GM23248 (cell line): ENCODE measurements around the gene R3HDM2. TPM values are rescaled to one million over a fixed set of nuclear protein-coding genes. Genes with fewer than 3 reads are reported as not detected.

Experiments
- DNase-seq: peaks from one replicate; pipeline ENCODE4 v3.0.0-alpha.2; 2015
- H2AFZ ChIP-seq: fragments of 200-600 bp; sonication (generic); 2 replicates; pipeline ENCODE4 v1.6.1; 2016; ENCODE audit warnings: antibody characterized with exemption
- H3F3A ChIP-seq: fragments of 200-600 bp; sonication (generic); 2 replicates; pipeline ENCODE4 v1.6.1; 2016; ENCODE audit warnings: mild to moderate bottlenecking, antibody characterized with exemption, mixed run types; ENCODE audit not compliant: insufficient read depth
- H3K27ac ChIP-seq: fragments of 200-600 bp; sonication (generic); 2 replicates; pipeline ENCODE4 v1.5.1; 2016; ENCODE audit warnings: mild to moderate bottlenecking
- H3K27me3 ChIP-seq: fragments of 200-600 bp; sonication (generic); replicated peaks from 2 replicates; pipeline ENCODE4 v1.6.1; 2016; ENCODE audit warnings: mild to moderate bottlenecking; ENCODE audit not compliant: insufficient read depth
- H3K36me3 ChIP-seq: fragments of 200-600 bp; sonication (generic); 2 replicates; pipeline ENCODE4 v1.6.1; 2016; ENCODE audit warnings: low read depth, mild to moderate bottlenecking
- H3K4me1 ChIP-seq: fragments of 200-600 bp; sonication (generic); 2 replicates; pipeline ENCODE4 v1.6.1; 2016; ENCODE audit warnings: mild to moderate bottlenecking; ENCODE audit not compliant: insufficient read depth
- H3K4me2 ChIP-seq: fragments of 200-600 bp; sonication (generic); one replicate; pipeline ENCODE4 v1.6.1; 2016; ENCODE audit warnings: mild to moderate bottlenecking; ENCODE audit not compliant: unreplicated experiment
- H3K4me3 ChIP-seq: fragments of 200-600 bp; sonication (generic); 2 replicates; pipeline ENCODE4 v1.5.1; 2016; ENCODE audit warnings: mild to moderate bottlenecking
- H3K79me2 ChIP-seq: fragments of 200-600 bp; sonication (generic); 2 replicates; pipeline ENCODE4 v1.6.1; 2016; ENCODE audit warnings: mild to moderate bottlenecking; ENCODE audit not compliant: insufficient read depth
- H3K9ac ChIP-seq: fragments of 200-600 bp; sonication (generic); 2 replicates; pipeline ENCODE4 v1.6.1; 2016; ENCODE audit warnings: mild to moderate bottlenecking
- H3K9me2 ChIP-seq: fragments of 200-600 bp; sonication (generic); 2 replicates; pipeline ENCODE4 v1.6.1; 2016; ENCODE audit warnings: mixed run types, mild to moderate bottlenecking, moderate library complexity; ENCODE audit not compliant: insufficient read depth
- H3K9me3 ChIP-seq: fragments of 200-600 bp; sonication (generic); one replicate; pipeline ENCODE4 v1.6.1; 2017; ENCODE audit warnings: low read depth
- H4K20me1 ChIP-seq: fragments of 200-600 bp; sonication (generic); 2 replicates; pipeline ENCODE4 v1.6.0; 2016; ENCODE audit not compliant: insufficient read depth
- EZH2 ChIP-seq: fragments of 200-600 bp; sonication (generic); IDR thresholded peaks from 2 replicates; pipeline ENCODE4 v1.6.1; 2018; ENCODE audit warnings: antibody characterized with exemption, mild to moderate bottlenecking; ENCODE audit not compliant: insufficient read depth, poor library complexity, severe bottlenecking
- EZH2phosphoT487 ChIP-seq: fragments of 200-600 bp; sonication (generic); IDR thresholded peaks from 2 replicates; pipeline ENCODE4 v1.6.1; 2018; ENCODE audit warnings: antibody characterized with exemption, moderate library complexity, mild to moderate bottlenecking, low read depth; ENCODE audit not compliant: insufficient read depth
- WGBS, 2 experiments: methylation state at CpG; one replicate each; pipeline ENCODE4 v1.1.6; 2015 to 2017; ENCODE audit warnings: low lambda C conversion rate in 2 of 2, low coverage in 1 of 2; ENCODE audit errors: missing lambda C conversion rate in 2 of 2; 5-methylcytosine and 5-hydroxymethylcytosine counted together
- in situ Hi-C: fragments of 300-500 bp; cut with MboI; formaldehyde crosslinking; loops from 2 replicates; pipeline ENCODE4 v1.15.0; 2020
- polyA plus RNA-seq: library from polyadenylated mRNA; unstranded; fragments of >200 nt; fragmentation: Nextera tagmentation; extraction: Ambion mirVana; gene quantifications from 2 replicates; pipeline ENCODE4 v1.2.1, GENCODE V29; 2016
- total RNA-seq: library from RNA; depleted of rRNA; stranded (reverse); fragments of >200 nt; shearing (Covaris generic); gene quantifications from 2 replicates; pipeline ENCODE4 v1.2.3, GENCODE V29; 2014

R3HDM2 gene
- total and polyA plus RNA-seq, 2 experiments from 2014 or later: 16.9 to 17.0 TPM

DNA sequence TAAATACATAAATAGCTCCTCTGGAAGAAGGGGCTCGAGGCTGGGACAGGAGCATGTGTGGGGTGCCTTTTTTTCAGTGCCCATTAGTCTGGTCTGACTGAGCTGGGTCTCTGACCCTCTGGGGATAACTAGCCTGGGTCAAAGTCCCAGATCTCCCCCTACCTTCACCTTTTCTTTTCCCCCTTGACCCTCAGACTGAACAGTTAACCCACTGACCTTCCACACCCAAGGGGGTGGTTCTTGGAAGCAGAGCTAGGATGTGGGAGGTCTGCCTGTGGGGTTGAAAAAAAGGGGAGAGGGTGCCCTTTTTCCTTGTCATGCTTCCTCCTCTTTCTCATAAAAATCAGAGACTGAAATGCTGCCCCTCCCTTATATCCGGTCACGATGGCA is 27.8 kb upstream of the R3HDM2 start:
- H4K20me1 ChIP-seq: no peaks in the 10 kb centered on the region
- H3K9me3 ChIP-seq: no peaks in the 10 kb centered on the region
- peak overlapping the region; percentile 55 for H3K27ac ChIP-seq
- TF ChIP-seq EZH2 (no peak), EZH2phosphoT487 (no peak)
- H3K27me3 ChIP-seq: no peaks in the 10 kb centered on the region
- no peaks in the 10 kb centered on the region for H3K36me3 ChIP-seq
- H2AFZ ChIP-seq: peak overlapping the region; percentile 96
- peak overlapping the region; percentile 91 for H3K4me2 ChIP-seq
- in situ Hi-C loops: no loop called here
- 33 to 38% methylated on average over 3 of the region's 3 CpGs for WGBS, 2 experiments
- peaks cover 20% of the 10 kb centered on the region for H3K4me1 ChIP-seq
- H3K79me2 ChIP-seq: no peaks in the 10 kb centered on the region
- H3K9me2 ChIP-seq: no peaks in the 10 kb centered on the region
- peak overlapping the region; percentile 74 for H3K9ac ChIP-seq
- peak overlapping the region; percentile 81 for H3K4me3 ChIP-seq
- peaks cover 3% of the 10 kb centered on the region; the same call in 1 of the 2 replicates for H3F3A ChIP-seq
- no peak for DNase-seq

DNA sequence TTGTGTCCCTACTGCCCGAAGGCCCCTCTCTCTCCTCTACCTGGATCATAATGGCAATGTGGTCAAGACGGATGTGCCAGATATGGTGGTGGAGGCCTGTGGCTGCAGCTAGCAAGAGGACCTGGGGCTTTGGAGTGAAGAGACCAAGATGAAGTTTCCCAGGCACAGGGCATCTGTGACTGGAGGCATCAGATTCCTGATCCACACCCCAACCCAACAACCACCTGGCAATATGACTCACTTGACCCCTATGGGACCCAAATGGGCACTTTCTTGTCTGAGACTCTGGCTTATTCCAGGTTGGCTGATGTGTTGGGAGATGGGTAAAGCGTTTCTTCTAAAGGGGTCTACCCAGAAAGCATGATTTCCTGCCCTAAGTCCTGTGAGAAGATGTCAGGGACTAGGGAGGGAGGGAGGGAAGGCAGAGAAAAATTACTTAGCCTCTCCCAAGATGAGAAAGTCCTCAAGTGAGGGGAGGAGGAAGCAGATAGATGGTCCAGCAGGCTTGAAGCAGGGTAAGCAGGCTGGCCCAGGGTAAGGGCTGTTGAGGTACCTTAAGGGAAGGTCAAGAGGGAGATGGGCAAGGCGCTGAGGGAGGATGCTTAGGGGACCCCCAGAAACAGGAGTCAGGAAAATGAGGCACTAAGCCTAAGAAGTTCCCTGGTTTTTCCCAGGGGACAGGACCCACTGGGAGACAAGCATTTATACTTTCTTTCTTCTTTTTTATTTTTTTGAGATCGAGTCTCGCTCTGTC is 26.1 kb upstream of the R3HDM2 start:
- no peaks in the 10 kb centered on the region for H3K9me3 ChIP-seq
- no peak overlapping the region for H3K4me3 ChIP-seq
- no peaks in the 10 kb centered on the region for H3K9me2 ChIP-seq
- TF ChIP-seq EZH2 (no peak), EZH2phosphoT487 (no peak)
- no peaks in the 10 kb centered on the region for H3K27me3 ChIP-seq
- H3F3A ChIP-seq: peaks cover 11% of the 10 kb centered on the region
- no peak overlapping the region for H2AFZ ChIP-seq
- no peak overlapping the region for H3K27ac ChIP-seq
- H3K9ac ChIP-seq: no peak overlapping the region
- no peaks in the 10 kb centered on the region for H4K20me1 ChIP-seq
- H3K36me3 ChIP-seq: no peaks in the 10 kb centered on the region
- peaks cover 29% of the 10 kb centered on the region for H3K4me1 ChIP-seq
- WGBS, 2 experiments: 73 to 77% methylated on average over 6 of the region's 6 CpGs
- in situ Hi-C loops: no loop called here
- DNase-seq: no peak
- no peaks in the 10 kb centered on the region for H3K79me2 ChIP-seq
- H3K4me2 ChIP-seq: no peak overlapping the region

DNA sequence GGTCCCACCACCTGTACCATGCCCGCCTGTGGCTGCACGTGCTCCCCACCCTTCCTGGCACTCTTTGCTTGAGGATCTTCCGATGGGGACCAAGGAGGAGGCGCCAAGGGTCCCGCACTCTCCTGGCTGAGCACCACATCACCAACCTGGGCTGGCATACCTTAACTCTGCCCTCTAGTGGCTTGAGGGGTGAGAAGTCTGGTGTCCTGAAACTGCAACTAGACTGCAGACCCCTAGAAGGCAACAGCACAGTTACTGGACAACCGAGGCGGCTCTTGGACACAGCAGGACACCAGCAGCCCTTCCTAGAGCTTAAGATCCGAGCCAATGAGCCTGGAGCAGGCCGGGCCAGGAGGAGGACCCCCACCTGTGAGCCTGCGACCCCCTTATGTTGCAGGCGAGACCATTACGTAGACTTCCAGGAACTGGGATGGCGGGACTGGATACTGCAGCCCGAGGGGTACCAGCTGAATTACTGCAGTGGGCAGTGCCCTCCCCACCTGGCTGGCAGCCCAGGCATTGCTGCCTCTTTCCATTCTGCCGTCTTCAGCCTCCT is 25.4 kb upstream of the R3HDM2 start:
- Histone ChIP-seq H3K4me2 (no peak overlapping the region), H3F3A (peaks cover 14% of the 10 kb centered on the region), H3K27me3 (no peaks in the 10 kb centered on the region), H3K9ac (no peak overlapping the region), H2AFZ (no peak overlapping the region), H3K27ac (no peak overlapping the region), H3K4me3 (no peak overlapping the region), H3K9me3 (no peaks in the 10 kb centered on the region), H3K79me2 (no peaks in the 10 kb centered on the region), H3K36me3 (no peaks in the 10 kb centered on the region), H3K9me2 (no peaks in the 10 kb centered on the region), H4K20me1 (no peaks in the 10 kb centered on the region), H3K4me1 (peaks cover 36% of the 10 kb centered on the region)
- no peak for TF ChIP-seq EZH2
- no peak for TF ChIP-seq EZH2phosphoT487
- WGBS, 2 experiments: 43 to 46% methylated on average over 15 of the region's 15 CpGs
- peak; percentile 55 for DNase-seq
- in situ Hi-C loops: no loop called here

DNA sequence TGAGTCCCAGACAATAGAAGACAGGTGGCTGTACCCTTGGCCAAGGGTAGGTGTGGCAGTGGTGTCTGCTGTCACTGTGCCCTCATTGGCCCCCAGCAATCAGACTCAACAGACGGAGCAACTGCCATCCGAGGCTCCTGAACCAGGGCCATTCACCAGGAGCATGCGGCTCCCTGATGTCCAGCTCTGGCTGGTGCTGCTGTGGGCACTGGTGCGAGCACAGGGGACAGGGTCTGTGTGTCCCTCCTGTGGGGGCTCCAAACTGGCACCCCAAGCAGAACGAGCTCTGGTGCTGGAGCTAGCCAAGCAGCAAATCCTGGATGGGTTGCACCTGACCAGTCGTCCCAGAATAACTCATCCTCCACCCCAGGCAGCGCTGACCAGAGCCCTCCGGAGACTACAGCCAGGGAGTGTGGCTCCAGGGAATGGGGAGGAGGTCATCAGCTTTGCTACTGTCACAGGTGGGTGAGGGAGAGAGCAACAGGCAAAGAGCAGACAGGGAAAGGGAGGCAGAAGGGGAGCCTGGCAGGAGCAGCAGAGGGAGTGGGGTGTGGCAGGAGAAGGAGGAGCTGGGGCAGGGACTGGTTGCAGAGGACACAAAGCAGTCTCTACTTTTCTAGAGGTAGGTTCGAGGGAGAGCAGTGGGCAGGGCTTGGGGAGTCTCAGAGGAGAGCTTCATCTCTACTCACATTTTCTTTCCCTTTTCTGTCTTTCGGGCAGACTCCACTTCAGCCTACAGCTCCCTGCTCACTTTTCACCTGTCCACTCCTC is 24.7 kb upstream of the R3HDM2 start:
- TF ChIP-seq EZH2: no peak
- no peak for TF ChIP-seq EZH2phosphoT487
- no peaks in the 10 kb centered on the region for H3K9me3 ChIP-seq
- H3K36me3 ChIP-seq: no peaks in the 10 kb centered on the region
- H3K79me2 ChIP-seq: no peaks in the 10 kb centered on the region
- H3K4me2 ChIP-seq: no peak overlapping the region
- H3F3A ChIP-seq: peaks cover 14% of the 10 kb centered on the region
- peaks cover 42% of the 10 kb centered on the region for H3K4me1 ChIP-seq
- WGBS, 2 experiments: 38 to 39% methylated on average over 10 of the region's 10 CpGs
- no peak overlapping the region for H3K4me3 ChIP-seq
- in situ Hi-C loops: no loop called here
- no peaks in the 10 kb centered on the region for H3K27me3 ChIP-seq
- no peaks in the 10 kb centered on the region for H4K20me1 ChIP-seq
- no peak overlapping the region for H3K9ac ChIP-seq
- no peak overlapping the region for H2AFZ ChIP-seq
- H3K9me2 ChIP-seq: no peaks in the 10 kb centered on the region
- no peak for DNase-seq
- H3K27ac ChIP-seq: no peak overlapping the region
